Measurements from ENCODE around the gene NFIX.

DNA sequence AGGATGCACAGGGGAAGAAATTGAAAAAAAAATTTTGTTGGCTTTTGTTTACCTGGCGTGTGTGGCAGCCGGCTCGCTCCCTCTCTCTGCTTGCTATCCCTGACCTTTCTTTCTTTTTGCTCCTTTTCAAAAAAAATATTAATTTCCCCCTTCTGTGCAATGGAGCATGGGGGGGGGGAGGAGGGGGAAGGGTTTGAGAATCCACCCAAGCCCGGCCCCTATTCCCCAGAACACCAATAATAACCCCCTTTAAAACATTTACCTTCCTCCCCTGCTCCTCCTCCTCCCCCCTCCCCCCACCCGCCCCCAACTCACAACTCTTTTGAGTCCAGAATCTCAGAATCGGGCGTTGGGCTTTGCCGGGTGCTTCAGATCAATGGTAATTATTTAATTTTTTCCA is 28.4 kb downstream of the NFIX start:
- TF ChIP-seq, protein P1, sequence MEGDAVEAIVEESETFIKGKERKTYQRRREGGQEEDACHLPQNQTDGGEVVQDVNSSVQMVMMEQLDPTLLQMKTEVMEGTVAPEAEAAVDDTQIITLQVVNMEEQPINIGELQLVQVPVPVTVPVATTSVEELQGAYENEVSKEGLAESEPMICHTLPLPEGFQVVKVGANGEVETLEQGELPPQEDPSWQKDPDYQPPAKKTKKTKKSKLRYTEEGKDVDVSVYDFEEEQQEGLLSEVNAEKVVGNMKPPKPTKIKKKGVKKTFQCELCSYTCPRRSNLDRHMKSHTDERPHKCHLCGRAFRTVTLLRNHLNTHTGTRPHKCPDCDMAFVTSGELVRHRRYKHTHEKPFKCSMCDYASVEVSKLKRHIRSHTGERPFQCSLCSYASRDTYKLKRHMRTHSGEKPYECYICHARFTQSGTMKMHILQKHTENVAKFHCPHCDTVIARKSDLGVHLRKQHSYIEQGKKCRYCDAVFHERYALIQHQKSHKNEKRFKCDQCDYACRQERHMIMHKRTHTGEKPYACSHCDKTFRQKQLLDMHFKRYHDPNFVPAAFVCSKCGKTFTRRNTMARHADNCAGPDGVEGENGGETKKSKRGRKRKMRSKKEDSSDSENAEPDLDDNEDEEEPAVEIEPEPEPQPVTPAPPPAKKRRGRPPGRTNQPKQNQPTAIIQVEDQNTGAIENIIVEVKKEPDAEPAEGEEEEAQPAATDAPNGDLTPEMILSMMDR (IDR thresholded peaks at IDR 0.05), result no peak
- no peak for TF ChIP-seq EP300 (IDR thresholded peaks at IDR 0.05)
- no peak for TF ChIP-seq POLR2A (IDR thresholded peaks at IDR 0.05)

Data from tibial nerve (tissue), 4 donors.